ENCODE measurements around the gene ZNF467.
A peak's percentile ranks its signal among the peaks of the same experiment; 100 is the strongest.

The ZNF467 gene

DNA sequence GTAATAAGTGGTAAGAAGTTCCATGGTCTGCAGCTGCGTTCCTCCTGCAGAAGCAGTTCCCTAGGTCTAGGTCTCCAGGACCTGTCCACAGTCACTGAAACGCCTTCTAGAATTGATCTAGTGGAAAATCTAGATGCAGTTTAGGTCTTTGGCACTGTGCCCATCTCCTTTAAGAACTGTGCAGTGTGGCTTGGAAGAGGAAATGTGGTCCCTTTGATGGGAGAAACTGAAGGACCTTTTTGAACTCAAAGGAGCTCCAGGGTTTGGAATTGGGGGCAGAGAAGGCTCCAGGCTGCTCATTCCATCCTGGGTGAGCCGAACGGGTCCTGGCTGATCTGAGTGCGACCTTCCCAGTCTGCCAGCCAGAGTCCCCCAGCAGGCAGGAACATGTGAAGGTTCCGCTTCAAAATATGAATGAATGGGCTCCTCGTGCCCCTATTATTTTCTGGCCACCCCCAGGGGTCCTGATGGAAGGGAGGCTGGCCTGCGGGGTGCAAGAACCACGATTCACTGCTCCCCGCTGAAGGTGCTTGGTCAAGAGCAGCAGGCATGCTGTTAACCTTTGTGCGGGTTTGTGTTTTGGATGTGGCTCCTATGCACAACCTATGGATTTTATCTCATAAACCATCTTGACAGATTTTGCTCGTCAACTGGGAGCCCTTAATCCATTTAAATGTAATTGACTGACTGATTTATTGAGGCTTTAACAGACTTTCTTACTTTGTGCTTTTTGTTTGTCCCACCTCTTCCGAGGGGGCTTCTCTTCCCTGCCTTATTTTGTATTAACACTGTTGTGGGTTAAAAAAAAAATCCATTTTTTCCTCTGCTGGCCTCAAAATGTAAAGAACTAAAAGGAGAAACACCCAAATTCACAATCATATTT lies 36.7 kb downstream of the ZNF467 start:
- DNase-seq: no peak

DNA sequence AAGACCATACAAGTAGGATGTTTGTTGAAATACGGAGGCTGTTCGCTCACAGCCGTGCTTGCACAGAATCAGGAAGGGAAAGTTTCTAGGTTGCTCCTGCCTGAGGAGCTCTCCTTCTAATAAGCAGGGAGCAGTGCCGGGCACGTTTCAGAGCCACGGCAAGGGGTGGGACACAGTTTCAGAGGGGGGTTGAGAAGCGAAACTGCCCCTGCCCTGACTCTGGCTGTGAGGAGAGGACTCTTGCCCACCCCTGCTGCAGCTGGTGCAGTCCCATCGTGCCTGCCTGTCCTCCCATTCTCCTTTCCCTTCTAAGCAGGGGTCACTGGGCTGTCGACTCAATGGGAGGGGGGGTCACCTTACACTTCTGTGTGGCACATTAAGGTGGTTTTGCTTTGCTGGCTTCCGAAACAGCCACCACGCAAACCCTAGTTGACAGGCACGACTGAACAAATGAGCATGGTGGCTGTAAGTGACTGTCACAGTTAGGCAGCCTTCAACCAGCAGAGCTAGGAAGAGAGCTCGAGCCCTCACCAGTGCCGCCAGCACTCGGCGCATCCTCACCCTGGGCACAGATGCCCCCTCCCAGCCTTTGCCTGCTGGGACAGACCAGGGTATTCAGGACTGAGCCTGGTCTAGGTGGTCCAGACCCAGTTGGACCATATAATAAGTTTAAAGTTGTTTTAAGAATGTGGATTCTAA lies 37.5 kb downstream of the ZNF467 start:
- DNase-seq: no peak

DNA sequence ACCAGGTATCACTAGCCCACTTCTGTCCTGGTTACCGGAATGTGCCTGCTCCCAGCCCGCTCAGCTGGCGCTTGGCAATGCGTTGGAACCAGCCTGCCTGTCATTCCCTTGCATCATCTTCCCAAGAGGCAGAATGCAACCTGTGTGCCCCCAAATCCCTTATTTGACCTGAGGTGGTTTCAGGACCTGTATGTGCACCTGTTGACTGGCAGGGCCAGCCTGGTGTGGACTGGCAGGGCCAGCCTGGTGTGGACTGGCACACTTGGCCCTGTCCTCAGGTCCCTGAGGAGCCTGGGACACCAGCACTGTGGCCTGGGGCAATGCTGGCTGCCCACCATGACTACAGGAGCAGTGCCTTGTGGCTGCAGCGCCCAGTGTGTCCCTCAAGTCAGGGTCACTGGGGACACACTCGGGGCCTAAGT lies 38.2 kb downstream of the ZNF467 start:
- DNase-seq: no peak

DNA sequence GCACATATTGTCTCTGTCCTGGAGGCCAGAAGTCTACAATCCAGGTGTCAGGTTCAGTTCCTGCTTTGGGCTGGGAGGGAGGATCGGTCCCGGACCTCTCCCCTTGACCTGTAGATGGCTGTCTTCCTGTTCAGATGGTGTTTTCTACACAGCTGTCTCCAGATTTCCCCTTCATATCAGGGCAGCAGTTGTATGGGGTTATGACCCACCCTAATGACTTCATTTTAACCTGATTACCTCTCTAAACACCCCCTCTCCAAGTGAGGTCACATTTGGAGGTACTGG lies 38.7 kb downstream of the ZNF467 start:
- DNase-seq: no peak

DNA sequence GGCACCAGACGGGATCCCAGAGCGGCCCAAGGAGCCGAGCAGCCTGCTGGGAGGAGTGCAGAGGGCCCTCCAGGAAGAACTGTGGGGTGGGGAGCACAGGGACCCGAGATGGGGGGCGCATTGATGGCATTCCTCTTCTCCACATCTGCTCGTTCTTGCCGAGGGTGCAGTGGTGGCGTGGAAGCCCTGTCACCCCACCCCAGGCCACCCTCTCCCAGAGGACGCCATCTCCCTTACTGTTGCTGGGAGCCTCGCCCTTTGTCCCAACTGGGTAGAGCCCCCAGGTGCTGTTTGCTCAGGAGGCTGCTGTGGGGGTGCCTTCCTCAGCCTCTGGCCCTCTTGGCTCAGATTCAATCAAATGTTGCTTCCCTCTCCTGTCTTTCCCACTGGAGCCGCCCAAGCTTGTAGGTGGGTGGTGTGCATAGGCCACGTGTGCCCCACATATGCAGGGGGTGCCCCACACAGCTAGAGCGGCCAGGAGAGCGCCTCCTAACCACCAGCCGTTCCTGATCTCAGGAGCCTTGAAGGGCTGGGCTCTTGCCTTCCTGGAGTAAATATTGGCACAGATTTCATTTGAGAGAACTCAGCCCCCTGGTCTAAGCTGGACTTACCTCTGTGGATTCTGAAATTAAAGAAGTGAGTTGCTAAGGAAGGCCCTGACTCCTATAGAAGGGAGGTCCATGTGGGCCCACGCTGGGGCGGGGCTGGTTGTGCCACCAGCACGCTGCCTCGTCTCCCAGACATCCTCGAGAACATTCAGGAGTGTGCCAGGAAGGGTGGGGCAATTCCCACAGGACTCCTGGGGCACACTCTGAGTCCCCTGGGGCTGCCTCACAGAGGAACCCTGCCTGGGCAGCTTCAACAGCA lies 39.2 kb downstream of the ZNF467 start:
- DNase-seq: no peak

DNA sequence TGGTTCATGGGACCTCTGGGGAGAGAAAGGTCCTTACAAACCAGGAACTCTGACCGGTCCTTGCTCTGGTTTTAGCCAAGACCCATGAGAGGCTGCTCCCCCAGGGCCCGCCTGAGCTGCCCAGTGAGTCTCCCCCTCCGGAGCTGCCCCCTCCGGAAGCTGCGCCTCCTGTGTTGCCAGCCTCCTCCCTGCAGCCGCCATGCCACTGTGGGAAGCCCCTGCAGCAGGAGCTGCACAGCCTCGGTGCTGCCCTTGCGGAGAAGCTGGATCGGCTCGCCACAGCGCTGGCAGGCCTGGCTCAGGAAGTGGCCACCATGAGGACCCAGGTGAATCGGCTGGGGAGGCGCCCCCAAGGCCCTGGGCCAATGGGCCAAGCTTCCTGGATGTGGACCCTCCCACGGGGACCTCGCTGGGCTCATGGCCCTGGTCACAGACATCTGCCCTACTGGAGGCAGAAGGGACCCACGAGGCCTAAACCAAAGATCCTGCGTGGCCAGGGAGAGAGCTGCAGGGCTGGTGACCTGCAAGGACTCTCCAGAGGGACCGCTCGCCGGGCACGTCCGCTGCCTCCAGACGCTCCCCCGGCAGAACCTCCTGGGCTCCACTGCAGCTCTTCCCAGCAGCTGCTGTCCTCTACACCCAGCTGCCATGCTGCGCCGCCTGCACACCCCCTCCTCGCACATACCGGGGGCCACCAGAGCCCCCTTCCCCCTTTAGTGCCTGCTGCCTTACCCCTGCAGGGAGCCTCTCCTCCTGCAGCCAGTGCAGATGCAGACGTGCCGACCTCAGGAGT lies 40.1 kb downstream of the ZNF467 start:
- DNase-seq: no peak

DNA sequence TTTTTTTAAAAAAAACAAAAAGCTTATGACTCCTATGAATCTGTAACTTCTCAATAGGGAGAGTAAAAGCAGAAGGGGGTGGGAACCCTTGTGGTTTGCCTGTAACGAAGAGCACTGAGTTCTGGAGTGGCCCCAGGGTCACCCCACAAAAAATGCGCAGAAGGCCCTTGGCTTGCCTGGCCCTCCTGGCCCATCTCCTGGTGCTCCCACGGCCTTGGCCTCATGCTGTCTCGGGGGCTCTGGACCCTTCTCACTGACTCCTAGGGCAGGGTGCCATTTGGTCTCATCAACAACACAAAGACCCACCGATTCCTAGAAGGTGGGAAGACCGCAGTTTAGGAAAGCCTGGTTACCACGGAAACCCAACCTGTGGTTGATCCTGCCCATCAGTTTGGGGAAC lies 40.8 kb downstream of the ZNF467 start:
- DNase-seq: no peak

DNA sequence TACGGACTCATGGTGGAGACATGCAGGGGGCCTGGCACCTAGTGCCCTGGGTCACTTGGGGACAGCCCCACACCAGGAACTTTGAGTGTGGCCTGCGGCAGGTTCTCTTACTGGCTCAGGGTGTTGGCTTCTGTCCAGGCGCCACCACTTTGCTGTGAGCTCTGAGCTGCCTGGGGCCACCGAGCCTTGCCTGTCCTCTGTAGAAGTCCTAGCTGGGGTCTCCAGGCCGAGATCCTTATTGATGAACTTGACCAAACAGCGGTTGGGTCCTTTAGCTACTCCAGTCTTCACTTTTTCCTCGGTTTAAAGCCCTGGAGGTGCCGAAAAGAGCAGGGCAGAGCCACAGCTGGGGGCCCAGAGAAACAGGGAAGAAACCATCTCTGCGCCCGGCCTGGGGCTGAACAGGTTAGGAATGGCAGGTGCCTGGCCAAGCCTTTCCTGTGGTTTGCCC lies 41.3 kb downstream of the ZNF467 start:
- DNase-seq: no peak

DNA sequence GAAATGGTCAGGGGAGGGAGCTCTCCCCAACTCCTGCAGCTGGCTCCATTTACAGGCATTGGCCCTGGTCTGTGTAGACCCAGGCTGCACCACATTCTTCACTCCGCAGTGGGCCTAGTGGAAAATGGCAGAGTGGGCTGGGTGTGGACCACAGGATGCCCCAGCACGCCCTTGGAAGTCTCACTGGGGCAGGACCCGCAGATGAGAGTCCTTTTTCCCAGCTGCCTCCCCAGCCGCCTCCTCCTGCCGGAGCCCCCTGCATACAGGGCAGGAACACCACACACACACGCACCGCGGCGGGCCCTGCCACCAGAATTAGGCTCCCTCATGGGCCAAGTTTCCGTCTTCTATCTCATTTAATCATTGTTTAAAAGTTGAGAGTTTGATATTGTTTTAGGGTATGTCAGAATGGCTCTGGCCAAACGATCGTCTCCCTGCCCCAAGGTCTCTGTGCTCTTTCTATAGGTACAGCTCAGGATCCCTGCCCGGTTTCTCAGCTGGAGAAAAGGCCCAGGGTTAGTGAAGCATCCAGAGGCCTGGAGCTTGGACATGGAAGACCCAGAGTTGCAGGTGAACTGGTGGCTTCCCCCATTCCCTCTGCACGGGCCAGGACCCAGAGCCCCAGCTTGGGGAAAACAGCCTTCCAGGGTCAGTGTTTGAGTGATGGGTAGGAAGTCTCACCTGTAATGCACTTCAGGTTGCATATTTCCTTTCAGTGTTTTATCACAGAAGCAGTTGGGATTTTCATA lies 42.0 kb downstream of the ZNF467 start:
- DNase-seq: no peak

DNA sequence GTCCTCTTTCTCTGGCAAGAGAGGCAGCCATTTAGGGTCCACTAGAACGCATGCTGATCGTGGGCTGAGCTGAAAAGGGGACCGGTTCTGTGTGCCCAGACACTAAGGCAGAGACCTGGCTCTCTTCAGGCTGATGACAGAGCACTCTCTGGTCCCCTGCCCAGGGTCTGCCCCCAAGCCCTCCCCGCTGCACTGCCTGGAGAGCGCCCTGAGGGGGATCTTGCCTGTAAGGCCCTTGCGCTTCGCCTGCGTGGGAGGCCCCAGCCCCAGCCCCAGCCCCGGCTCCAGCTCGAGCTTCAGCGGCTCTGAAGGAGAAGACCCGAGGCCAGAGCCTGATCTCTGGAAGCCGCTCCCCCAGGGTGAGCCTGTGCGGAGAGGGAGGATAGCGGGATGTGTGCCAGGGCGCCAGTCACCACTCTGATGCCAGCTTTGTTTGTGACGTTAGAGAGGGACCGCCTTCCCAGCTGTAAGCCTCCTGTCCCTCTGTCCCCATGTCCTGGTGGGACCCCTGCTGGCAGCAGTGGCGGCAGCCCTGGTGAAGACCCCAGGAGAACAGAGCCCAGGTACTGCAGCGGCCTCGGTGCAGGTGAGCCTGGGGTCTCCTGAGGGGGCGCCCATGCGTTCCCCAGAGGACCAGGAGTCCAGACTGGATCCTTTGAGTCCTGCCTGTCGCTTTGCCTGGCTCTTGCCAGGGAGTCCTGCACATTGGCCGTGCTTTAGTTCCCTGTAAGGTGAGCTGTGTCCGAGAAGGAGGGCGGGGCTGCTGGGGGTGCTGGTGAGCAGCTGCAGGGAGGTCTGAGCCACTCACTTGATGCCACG lies 43.2 kb downstream of the ZNF467 start:
- no peak for DNase-seq

DNA sequence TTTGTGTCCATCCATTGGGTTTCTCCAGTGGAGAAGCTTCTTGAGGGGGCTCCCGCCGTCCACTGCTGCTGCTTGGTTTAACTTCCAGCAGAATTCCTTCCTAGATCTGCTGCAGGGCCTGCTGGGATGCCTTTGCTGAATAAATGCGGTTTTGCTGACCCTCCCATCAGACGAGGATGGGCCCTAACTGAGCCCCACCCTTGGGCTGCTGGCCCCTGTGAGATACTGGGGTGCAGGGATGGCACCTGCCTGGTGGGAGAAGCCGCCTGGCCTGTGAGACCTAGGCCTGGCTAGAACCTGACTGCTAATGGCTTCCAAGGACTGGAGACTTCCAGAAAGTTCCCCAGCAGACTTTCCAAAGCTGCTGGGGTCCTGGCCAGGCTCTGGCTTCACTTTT lies 43.8 kb downstream of the ZNF467 start:
- no peak for DNase-seq

DNA sequence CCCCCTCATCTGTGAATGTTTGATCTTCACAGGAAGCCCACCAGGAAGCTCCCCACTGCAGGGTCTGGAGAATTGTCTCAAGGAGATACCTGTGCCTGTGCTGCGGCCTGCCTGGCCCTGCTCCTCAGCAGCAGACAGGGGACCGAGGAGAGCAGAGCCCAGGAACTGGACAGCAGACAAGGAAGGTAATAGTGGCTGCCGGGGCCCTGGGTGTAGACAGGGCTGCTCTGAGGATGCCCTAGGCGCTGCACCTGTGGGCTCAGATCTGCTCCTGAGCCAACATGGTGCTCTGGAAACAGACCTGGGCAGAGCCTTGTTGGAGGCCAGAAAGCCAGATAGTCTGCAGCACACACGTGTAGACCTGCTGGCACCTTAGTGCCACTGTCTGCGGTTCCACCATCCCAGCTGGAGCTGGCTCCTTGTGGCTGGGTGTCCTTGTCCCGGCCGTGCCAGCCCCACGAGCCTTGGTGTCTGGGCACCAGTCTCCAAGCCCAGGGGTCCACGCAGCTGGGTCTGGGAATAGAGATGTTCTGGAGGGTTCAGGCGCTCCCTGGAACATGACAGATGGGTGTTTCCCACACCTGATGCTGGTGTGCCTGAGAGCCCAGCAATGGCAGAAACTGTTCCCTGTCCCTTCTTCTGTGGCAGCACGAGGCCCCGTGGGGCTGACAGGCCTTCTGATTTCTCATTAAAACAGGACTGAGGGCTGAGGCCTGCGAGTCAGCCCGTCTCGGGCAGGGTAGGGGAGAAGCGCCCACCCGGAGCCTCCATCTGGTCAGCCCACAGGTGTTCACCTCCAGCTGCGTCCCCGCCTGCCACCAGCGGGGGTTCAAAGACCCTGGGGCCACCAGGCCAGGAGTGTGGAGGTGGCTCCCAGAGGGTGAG lies 44.7 kb downstream of the ZNF467 start:
- no peak for DNase-seq

DNA sequence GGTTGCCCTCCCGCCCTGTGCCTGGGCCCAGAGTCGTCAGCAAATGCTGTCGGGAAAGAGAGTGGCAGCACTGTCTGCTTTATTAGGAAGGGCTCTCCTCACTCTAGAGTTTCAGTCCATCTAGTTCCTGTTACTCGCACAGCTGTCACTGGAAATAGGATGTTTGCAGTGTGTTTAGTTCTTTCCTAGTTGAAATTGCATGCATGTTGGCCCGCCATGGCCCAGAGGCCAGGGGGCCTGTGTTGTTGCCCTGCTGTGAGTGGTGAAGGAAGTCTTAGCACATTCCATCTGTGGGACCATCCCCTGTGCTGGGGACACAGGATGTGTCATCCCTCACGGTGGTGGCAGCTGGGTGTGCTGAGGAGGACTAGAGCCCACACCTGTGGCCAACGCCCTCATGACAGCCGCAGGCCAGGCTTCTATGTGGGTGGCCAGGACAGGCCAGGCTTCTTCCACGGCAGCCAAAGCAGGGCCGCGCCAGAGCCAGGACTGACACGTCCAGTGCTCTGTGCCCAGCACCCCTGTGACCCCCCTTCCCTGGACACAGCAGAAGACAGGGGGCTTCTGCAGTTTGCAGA lies 45.4 kb downstream of the ZNF467 start:
- peak; percentile 64 for DNase-seq

DNA sequence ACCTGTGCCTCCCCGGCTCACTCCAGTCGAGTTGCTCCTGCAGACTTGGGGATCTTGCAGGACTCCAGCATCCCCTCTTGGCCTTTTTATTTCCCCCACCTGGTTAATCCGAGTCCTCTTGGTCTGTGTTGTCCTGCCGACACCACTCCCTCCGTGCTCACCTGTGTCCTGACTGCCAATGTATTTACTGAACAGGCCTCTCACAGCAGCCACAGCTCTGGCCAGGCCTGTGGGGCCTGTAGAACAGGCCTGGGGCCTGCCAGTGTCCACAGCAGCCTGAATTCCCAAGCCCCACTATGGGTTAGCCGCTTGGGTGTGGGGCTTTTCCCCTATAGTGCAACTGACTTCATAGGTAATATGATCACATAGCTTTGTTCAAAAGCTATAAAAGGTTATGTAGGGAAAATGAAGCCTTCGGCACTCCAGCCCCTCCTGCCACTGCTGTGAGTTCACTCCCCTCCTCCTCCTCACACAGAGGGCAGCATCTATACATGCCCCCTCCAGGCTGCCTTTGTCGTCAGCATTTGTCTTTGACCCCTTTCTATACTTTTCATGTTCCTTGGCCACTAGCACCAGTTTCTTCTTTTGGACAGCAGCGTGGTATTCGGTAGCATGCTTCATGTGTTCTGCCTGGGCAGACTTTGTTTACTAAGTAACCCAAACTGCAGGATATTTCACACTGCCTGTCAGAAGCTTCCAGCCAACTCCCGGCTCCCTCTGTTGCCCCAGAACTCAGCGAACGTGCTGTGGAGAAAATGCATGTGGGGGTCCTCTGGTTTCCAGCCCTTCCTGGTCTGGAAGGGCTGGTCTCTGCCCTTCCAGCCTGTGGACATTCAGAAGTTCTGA lies 46.1 kb downstream of the ZNF467 start:
- DNase-seq: no peak

DNA sequence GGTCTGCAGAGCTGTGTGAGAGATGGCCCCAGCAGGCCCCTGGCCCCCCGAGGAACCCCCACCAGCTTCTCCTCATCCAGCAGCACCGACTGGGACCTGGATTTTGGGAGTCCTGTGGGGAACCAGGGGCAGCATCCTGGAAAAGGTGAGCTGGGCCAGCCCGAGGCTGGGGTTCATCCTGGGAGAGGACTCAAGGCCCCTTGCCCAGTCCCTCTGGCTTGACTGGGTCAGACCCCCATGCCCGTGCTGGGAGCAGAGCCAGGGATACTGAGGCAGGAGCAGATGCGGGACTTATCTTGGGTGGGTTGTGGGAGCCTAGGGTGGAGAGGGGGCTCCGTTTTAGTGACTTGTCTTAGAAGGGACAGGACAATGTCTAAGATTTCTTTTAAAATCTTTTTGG lies 47.5 kb downstream of the ZNF467 start:
- no peak for DNase-seq

DNA sequence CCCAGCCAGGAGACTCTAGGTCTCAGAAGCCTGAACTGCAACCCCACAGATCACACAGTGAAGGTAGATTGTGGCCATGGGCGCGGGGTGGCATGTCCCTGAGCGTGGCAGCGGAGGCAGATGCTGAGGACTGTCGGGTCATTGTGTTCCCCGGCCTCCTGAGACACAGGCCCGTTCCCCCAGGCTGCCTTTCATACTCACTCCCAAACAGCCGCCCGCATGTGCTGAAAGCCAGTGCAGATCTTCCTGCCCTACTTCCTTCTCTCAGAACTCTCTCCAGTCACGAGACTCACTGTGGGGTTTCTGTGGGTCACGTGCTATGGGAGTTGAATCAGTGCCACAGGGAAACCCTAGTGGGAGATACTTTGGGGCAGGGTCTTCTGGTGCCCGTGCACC lies 48.0 kb downstream of the ZNF467 start:
- peak; percentile 62 for DNase-seq

DNA sequence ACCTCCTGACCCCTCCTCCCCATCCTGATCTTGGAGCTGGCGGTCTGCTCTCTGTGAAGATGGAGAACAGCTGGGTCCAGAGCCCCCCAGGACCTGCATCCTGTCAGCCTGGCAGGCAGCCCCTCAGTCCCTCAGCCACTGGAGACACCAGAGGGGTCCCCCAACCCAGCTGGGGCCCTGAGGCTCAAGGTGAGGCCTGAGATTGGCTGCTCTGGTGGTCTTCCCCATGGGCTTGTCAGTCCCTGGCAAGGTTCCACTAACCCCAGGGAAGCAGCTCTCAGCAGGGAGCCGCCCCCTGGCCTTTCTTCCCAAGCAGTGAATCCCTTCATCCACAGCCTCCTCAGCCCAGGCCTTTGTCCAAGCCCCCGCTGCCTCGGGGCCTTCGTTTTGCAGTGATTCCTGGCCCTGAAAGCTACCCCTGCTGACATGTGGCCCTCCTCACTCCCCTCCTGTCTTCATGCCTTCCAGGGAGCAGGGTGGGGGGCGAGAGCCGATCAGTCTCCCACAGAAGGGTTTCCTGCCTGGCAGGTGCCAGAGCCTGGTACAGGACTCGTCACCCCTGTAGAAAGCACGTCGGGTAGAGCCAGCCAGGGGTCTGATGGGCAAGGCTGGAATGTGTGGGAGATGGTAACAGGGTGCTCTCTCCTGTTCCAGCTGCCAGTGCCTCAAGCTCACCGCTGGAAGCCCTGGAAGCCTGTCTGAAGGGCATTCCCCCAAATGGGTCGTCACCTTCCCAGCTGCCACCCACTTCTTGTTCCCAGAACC lies 48.5 kb downstream of the ZNF467 start:
- DNase-seq: no peak
